Panc1 (cell line): ENCODE data around the gene CTCFL. TPM values are rescaled to one million over a fixed set of nuclear protein-coding genes. Genes with fewer than 3 reads are reported as not detected.

Source experiments
- ATAC-seq: fragments of 200-7000 bp; cut with Tn5 transposase; 2 replicates; pipeline ENCODE4 v1.9.1; 2020; ENCODE audit warnings: mild to moderate bottlenecking, moderate library complexity
- BruUV-seq: library from RNA; stranded (reverse); fragments of 400-500 nt; replicated peaks from 2 replicates; lab custom pipeline; 2021; lab: Mats Ljungman, UMichigan
- CTCF ChIA-PET: fragments of 300-600 bp; sonication (Branson Sonifier 250); formaldehyde crosslinking; loops from one replicate; lab custom pipeline; 2022; ENCODE audit warnings: antibody characterized with exemption; lab: Charles Lee
- POLR2A ChIA-PET: fragments of 300-600 bp; sonication (Branson Sonifier 250); formaldehyde crosslinking; loops from one replicate; lab custom pipeline; 2022; ENCODE audit warnings: antibody characterized with exemption; lab: Charles Lee
- DNase-seq: peaks from one replicate; pipeline ENCODE4 v3.0.0-alpha.2; 2010; ENCODE audit warnings: low read depth, low spot score
- H3K27ac ChIP-seq: 2 replicates; pipeline ENCODE4 v1.5.1; 2011; ENCODE audit warnings: mild to moderate bottlenecking, low read length, inconsistent platforms
- H3K27me3 ChIP-seq: fragments of 200-500 bp; sonication (Bioruptor generic); 2 replicates; pipeline ENCODE4 v1.6.0; 2014; ENCODE audit warnings: low read length, inconsistent platforms; ENCODE audit not compliant: control insufficient read depth, insufficient read depth
- H3K36me3 ChIP-seq: fragments of 200-500 bp; sonication (Bioruptor generic); 2 replicates; pipeline ENCODE4 v1.5.1; 2014; ENCODE audit warnings: inconsistent platforms, mild to moderate bottlenecking, low read length, moderate library complexity; ENCODE audit not compliant: control insufficient read depth, insufficient read depth
- H3K4me1 ChIP-seq: 2 replicates; pipeline ENCODE4 v1.5.1; 2011; ENCODE audit warnings: inconsistent platforms, mild to moderate bottlenecking, low read length, moderate library complexity; ENCODE audit not compliant: control insufficient read depth, insufficient read depth
- H3K4me3 ChIP-seq, 2 experiments: 2 replicates each; pipeline ENCODE4 v1.5.1; 2011 to 2012; ENCODE audit warnings: low read depth in 2 of 2, low read length in 2 of 2, mild to moderate bottlenecking in 2 of 2, inconsistent platforms in 1 of 2, moderate library complexity in 1 of 2
- H3K9me3 ChIP-seq: fragments of 200-500 bp; sonication (Bioruptor generic); 2 replicates; pipeline ENCODE4 v1.5.1; 2014; ENCODE audit warnings: low read depth, mild to moderate bottlenecking, inconsistent platforms, low read length, moderate library complexity; ENCODE audit not compliant: control insufficient read depth, insufficient read depth
- POLR2AphosphoS5 ChIP-seq: IDR thresholded peaks from 2 replicates; pipeline ENCODE4 v1.6.1; 2012; ENCODE audit warnings: mild to moderate bottlenecking, low read depth, low read length, moderate library complexity
- SIN3A ChIP-seq: IDR thresholded peaks from 2 replicates; pipeline ENCODE4 v1.6.1; 2012; ENCODE audit warnings: low read depth, mild to moderate bottlenecking, low read length, moderate library complexity, borderline replicate concordance; ENCODE audit not compliant: insufficient read depth
- TCF7L2 ChIP-seq: IDR thresholded peaks from 2 replicates; pipeline ENCODE4 v1.6.1; 2011; ENCODE audit warnings: mild to moderate bottlenecking, low read depth, low read length, inconsistent platforms
- in situ Hi-C: cut with HindIII; loops from 2 replicates; pipeline ENCODE4 v1.10.0; 2016; ENCODE audit warnings: low sequenced_read_pairs, low pct_unique_long_range_greater_than_20kb
- intact Hi-C: fragments of 100-400 bp; cut with micrococcal nuclease; formaldehyde crosslinking; loops from one replicate; pipeline ENCODE4 v1.10.0; 2022; ENCODE audit not compliant: unreplicated experiment
- total RNA-seq: library from RNA; stranded (reverse); gene quantifications from one replicate; pipeline ENCODE4 v1.2.1, GENCODE V29; 2021; ENCODE audit not compliant: unreplicated experiment
- TF ChIP-seq, protein P1 (sequence below): fragments of 450-650 bp; IDR thresholded peaks from 2 replicates; pipeline ENCODE4 v1.5.1; 2017; ENCODE audit warnings: mild to moderate bottlenecking
- TF ChIP-seq, protein P2 (sequence below), 2 experiments: IDR thresholded peaks; 2 replicates each; pipeline ENCODE4 v1.6.1; 2011 to 2012; ENCODE audit warnings: low read depth in 2 of 2, control low read depth in 1 of 2, low read length in 1 of 2, mild to moderate bottlenecking in 1 of 2, moderate library complexity in 1 of 2; ENCODE audit not compliant: insufficient read depth in 1 of 2

The CTCFL gene
- total RNA-seq, 1 experiment from 2014 or later = 0.05 TPM

DNA sequence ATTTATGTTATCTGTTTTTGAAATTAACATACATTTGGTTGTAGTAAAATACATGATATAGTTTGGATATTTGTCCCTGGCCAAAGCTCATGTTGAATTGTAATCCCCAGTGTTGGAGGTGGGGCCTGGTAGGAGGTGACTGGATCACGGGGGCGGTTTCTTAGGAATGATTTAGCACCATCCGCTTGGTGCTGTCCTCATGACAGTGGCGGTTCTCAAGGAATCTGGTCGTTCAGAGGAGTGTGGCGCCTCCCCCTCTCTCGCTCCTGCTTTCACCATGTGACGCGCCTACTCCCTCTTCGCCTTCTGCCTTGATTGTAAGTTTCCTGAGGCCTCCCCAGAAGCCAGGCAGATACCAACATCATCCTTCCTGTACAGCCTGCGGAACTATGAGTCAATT, 29.0 kb downstream of the CTCFL start:
- Histone ChIP-seq H3K9me3 (no peaks in the 10 kb centered on the region), H3K4me3 (no peak overlapping the region), H3K4me1 (0 out of 2 replicates have a peak, but pooled peaks cover 8% of the 10 kb centered on the region), H3K27me3 (no peaks in the 10 kb centered on the region), H3K36me3 (no peaks in the 10 kb centered on the region), H3K27ac (no peak overlapping the region)
- BruUV-seq = no TSS peak
- POLR2A ChIA-PET = no interaction called here
- ATAC-seq = no peak
- CTCF ChIA-PET = interaction anchor here (0.7 to 1.0 kb wide), 2 partner anchors 11 to 114 kb away, joined by 3 to 5 read pairs; no protein-coding TSS in a partner anchor
- intact Hi-C loops = loop anchor here (1.0 kb wide), 1 partner anchor 115 kb away; no protein-coding TSS in a partner anchor
- no peak for DNase-seq
- TF ChIP-seq SIN3A (no peak), POLR2AphosphoS5 (no peak), TCF7L2 (no peak)
- TF ChIP-seq, protein P1, sequence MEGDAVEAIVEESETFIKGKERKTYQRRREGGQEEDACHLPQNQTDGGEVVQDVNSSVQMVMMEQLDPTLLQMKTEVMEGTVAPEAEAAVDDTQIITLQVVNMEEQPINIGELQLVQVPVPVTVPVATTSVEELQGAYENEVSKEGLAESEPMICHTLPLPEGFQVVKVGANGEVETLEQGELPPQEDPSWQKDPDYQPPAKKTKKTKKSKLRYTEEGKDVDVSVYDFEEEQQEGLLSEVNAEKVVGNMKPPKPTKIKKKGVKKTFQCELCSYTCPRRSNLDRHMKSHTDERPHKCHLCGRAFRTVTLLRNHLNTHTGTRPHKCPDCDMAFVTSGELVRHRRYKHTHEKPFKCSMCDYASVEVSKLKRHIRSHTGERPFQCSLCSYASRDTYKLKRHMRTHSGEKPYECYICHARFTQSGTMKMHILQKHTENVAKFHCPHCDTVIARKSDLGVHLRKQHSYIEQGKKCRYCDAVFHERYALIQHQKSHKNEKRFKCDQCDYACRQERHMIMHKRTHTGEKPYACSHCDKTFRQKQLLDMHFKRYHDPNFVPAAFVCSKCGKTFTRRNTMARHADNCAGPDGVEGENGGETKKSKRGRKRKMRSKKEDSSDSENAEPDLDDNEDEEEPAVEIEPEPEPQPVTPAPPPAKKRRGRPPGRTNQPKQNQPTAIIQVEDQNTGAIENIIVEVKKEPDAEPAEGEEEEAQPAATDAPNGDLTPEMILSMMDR = no peak
- TF ChIP-seq, protein P2, sequence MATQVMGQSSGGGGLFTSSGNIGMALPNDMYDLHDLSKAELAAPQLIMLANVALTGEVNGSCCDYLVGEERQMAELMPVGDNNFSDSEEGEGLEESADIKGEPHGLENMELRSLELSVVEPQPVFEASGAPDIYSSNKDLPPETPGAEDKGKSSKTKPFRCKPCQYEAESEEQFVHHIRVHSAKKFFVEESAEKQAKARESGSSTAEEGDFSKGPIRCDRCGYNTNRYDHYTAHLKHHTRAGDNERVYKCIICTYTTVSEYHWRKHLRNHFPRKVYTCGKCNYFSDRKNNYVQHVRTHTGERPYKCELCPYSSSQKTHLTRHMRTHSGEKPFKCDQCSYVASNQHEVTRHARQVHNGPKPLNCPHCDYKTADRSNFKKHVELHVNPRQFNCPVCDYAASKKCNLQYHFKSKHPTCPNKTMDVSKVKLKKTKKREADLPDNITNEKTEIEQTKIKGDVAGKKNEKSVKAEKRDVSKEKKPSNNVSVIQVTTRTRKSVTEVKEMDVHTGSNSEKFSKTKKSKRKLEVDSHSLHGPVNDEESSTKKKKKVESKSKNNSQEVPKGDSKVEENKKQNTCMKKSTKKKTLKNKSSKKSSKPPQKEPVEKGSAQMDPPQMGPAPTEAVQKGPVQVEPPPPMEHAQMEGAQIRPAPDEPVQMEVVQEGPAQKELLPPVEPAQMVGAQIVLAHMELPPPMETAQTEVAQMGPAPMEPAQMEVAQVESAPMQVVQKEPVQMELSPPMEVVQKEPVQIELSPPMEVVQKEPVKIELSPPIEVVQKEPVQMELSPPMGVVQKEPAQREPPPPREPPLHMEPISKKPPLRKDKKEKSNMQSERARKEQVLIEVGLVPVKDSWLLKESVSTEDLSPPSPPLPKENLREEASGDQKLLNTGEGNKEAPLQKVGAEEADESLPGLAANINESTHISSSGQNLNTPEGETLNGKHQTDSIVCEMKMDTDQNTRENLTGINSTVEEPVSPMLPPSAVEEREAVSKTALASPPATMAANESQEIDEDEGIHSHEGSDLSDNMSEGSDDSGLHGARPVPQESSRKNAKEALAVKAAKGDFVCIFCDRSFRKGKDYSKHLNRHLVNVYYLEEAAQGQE (IDR thresholded peaks at IDR 0.05; ENCODE audit: insufficient read depth in 1 of 2, low read depth in 2 of 2, low read length in 1 of 2) = no peak
- in situ Hi-C loops = no loop called here

DNA sequence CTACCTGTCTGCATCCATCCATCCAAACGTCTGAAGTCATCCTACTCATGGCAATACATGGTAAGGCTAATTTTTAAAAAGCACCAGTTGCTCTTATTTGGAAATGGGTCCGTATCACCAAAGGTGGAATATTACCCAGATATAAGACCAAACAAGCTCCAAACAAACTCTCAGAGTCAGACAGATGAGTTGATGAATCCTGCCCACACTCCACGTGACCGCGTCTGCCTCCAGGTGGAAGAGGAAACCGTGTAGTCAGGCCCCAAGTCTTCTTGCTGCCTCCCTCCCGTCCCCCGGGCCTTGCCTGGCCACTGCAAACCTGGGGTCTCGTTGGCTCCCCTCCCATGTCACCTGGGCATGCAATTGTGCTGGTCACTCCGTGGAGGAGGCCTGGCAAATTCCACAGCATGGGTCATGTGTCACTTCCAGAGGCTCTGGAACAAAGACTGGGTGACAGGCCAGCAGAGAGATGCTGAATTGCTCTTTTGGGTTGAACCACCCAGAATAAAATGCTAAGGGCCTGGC, 31.8 kb downstream of the CTCFL start:
- ATAC-seq = no peak
- Histone ChIP-seq H3K27me3 (no peaks in the 10 kb centered on the region), H3K4me3 (no peak overlapping the region), H3K9me3 (no peaks in the 10 kb centered on the region), H3K4me1 (0 out of 2 replicates have a peak, but pooled peaks cover 4% of the 10 kb centered on the region), H3K27ac (no peak overlapping the region), H3K36me3 (no peaks in the 10 kb centered on the region)
- no peak for TF ChIP-seq TCF7L2
- TF ChIP-seq SIN3A = no peak
- TF ChIP-seq POLR2AphosphoS5 = no peak
- TF ChIP-seq, protein P1 = no peak
- TF ChIP-seq, protein P2 (IDR thresholded peaks at IDR 0.05; ENCODE audit: insufficient read depth in 1 of 2, low read depth in 2 of 2, low read length in 1 of 2) = no peak
- in situ Hi-C loops = no loop called here
- ChIA-PET CTCF (no interaction called here), POLR2A (no interaction called here)
- intact Hi-C loops = no loop called here
- BruUV-seq = no TSS peak
- DNase-seq = no peak
